Transverse colon (tissue), 4 donors: Measurements from ENCODE around the gene MMP25. TPM values are rescaled to one million over a fixed set of nuclear protein-coding genes. Genes with fewer than 3 reads are reported as not detected.

Source experiments
- DNase-seq: peaks from one replicate; pipeline ENCODE4 v3.0.0-alpha.2; 2019
- H3K27ac ChIP-seq, 4 donors: fragments of 200-600 bp; sonication (generic); 2 replicates each; pipeline ENCODE4 v1.5.1; 2016 to 2018; ENCODE audit warnings: inconsistent platforms in 4 of 4
- H3K27me3 ChIP-seq: fragments of 200-600 bp; sonication (generic); 2 replicates; pipeline ENCODE4 v1.5.1; 2017; ENCODE audit warnings: inconsistent platforms
- H3K36me3 ChIP-seq, 4 donors: fragments of 200-600 bp; sonication (generic); 2 replicates each; pipeline ENCODE4 v1.5.1; 2017 to 2019; ENCODE audit warnings: inconsistent platforms in 4 of 4
- H3K4me1 ChIP-seq, 4 donors: fragments of 200-600 bp; sonication (generic); 2 replicates each; pipeline ENCODE4 v1.5.1; 2017 to 2020; ENCODE audit warnings: inconsistent platforms in 4 of 4
- H3K4me3 ChIP-seq, 4 donors: fragments of 200-600 bp; sonication (generic); 1 replicate in 1 of 4; 2 replicates in 3 of 4; pipeline versions ENCODE4 v1.5.1 to v1.6.1; 2017 to 2019; ENCODE audit warnings: inconsistent platforms in 4 of 4
- H3K9me3 ChIP-seq, 2 donors: fragments of 200-600 bp; sonication (generic); 2 replicates each; pipeline ENCODE4 v1.5.1; 2017 to 2019; ENCODE audit warnings: inconsistent platforms in 2 of 2
- EP300 ChIP-seq: sonication (generic); formaldehyde crosslinking; IDR thresholded peaks from one replicate; pipeline ENCODE4 v1.6.1; 2017; ENCODE audit warnings: antibody characterized with exemption, low read depth
- POLR2A ChIP-seq: fragments of 450-650 bp; IDR thresholded peaks from one replicate; pipeline ENCODE4 v1.6.1; 2016; ENCODE audit warnings: antibody characterized with exemption, mild to moderate bottlenecking, moderate library complexity
- POLR2AphosphoS5 ChIP-seq, 3 donors: sonication (generic); formaldehyde crosslinking; IDR thresholded peaks; one replicate each; pipeline ENCODE4 v1.6.1; 2016; ENCODE audit warnings: antibody characterized with exemption in 3 of 3
- WGBS, 2 donors: methylation state at CpG; one replicate each; pipeline ENCODE4 v1.1.5; 2018; ENCODE audit warnings: low coverage in 1 of 2; 5-methylcytosine and 5-hydroxymethylcytosine counted together
- in situ Hi-C, 4 donors: fragments of 200-750 bp; cut with MboI; loops; one replicate each; pipeline versions ENCODE4 v1.15.0 to v1.15.1; 2017; ENCODE audit warnings: low sequenced_read_pairs in 3 of 4, low pct_ligation_motif_present in 1 of 4, low pct_unique_long_range_greater_than_20kb in 1 of 4
- intact Hi-C: fragments of 100-400 bp; cut with DNase I; formaldehyde crosslinking; loops from one replicate; pipeline ENCODE4 v1.15.1; 2023; ENCODE audit warnings: low total_unique reads
- total RNA-seq, 4 donors: library from RNA; depleted of rRNA; stranded (reverse); fragments of >200 nt; gene quantifications; one replicate each; pipeline ENCODE4 v1.1.0, GENCODE V29; 2016
- TF ChIP-seq, protein P1 (sequence below), 5 experiments: fragments of 200-600 bp in 3 of 5; fragments of 450-650 bp in 2 of 5; sonication (generic) in 3 of 5; IDR thresholded peaks; 1 replicate in 2 of 5; 2 replicates in 3 of 5; pipeline ENCODE4 v1.5.1; 2016 to 2017; ENCODE audit warnings: antibody characterized with exemption in 5 of 5, inconsistent platforms in 3 of 5, mild to moderate bottlenecking in 2 of 5, moderate library complexity in 1 of 5

Gene MMP25
- total RNA-seq, 4 donors from 2014 or later = 1.6 to 9.4 (median 1.8) TPM; not detected in 1

DNA sequence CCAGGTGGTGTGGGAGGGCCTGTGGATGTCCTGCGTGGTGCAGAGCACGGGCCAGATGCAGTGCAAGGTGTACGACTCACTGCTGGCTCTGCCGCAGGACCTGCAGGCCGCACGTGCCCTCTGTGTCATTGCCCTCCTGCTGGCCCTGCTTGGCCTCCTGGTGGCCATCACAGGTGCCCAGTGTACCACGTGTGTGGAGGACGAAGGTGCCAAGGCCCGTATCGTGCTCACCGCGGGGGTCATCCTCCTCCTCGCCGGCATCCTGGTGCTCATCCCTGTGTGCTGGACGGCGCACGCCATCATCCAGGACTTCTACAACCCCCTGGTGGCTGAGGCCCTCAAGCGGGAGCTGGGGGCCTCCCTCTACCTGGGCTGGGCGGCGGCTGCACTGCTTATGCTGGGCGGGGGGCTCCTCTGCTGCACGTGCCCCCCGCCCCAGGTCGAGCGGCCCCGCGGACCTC is 32.8 kb upstream of the MMP25 start:
- Histone ChIP-seq H3K4me1 (peaks cover 3 to 28% (median 5%) of the 10 kb centered on the region in 4 donors), H3K27ac (no peak overlapping the region), H3K4me3 (no peak overlapping the region), H3K27me3 (peaks cover 60% of the 10 kb centered on the region), H3K36me3 (no peaks in the 10 kb centered on the region), H3K9me3 (no peaks in the 10 kb centered on the region)
- intact Hi-C loops (no loop called here), in situ Hi-C loops (no loop called here)
- TF ChIP-seq POLR2AphosphoS5 (IDR thresholded peaks at IDR 0.05) (no peak), POLR2A (no peak), EP300 (no peak)
- TF ChIP-seq, protein P1, sequence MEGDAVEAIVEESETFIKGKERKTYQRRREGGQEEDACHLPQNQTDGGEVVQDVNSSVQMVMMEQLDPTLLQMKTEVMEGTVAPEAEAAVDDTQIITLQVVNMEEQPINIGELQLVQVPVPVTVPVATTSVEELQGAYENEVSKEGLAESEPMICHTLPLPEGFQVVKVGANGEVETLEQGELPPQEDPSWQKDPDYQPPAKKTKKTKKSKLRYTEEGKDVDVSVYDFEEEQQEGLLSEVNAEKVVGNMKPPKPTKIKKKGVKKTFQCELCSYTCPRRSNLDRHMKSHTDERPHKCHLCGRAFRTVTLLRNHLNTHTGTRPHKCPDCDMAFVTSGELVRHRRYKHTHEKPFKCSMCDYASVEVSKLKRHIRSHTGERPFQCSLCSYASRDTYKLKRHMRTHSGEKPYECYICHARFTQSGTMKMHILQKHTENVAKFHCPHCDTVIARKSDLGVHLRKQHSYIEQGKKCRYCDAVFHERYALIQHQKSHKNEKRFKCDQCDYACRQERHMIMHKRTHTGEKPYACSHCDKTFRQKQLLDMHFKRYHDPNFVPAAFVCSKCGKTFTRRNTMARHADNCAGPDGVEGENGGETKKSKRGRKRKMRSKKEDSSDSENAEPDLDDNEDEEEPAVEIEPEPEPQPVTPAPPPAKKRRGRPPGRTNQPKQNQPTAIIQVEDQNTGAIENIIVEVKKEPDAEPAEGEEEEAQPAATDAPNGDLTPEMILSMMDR (IDR thresholded peaks at IDR 0.05) = no peak
- DNase-seq = no peak
- 70% methylated on average over 4 of the region's 27 CpGs; no CpG with 5 or more reads in 1 of the 2 donors for WGBS, 2 donors

GRCh38 chr16:3013998-3014690 is 32.2 kb upstream of the MMP25 start:
- H3K4me3 ChIP-seq = no peak overlapping the region
- H3K27me3 ChIP-seq = peaks cover 60% of the 10 kb centered on the region
- no peaks in the 10 kb centered on the region for H3K9me3 ChIP-seq
- H3K36me3 ChIP-seq = no peaks in the 10 kb centered on the region
- in situ Hi-C loops = no loop called here
- no peak for DNase-seq
- no peak overlapping the region for H3K27ac ChIP-seq
- WGBS, 2 donors = 70% methylated on average over 12 of the region's 12 CpGs; no CpG with 5 or more reads in 1 of the 2 donors
- no peak for TF ChIP-seq POLR2AphosphoS5 (IDR thresholded peaks at IDR 0.05)
- TF ChIP-seq EP300 = no peak
- no peak for TF ChIP-seq POLR2A
- TF ChIP-seq, protein P1 (IDR thresholded peaks at IDR 0.05) = no peak
- H3K4me1 ChIP-seq = peaks cover 3 to 25% (median 4%) of the 10 kb centered on the region in 4 donors
- intact Hi-C loops = no loop called here

GRCh38 chr16:3014971-3015370 is 31.4 kb upstream of the MMP25 start:
- no peak for DNase-seq
- in situ Hi-C loops (no loop called here), intact Hi-C loops (no loop called here)
- H3K4me3 ChIP-seq = no peak overlapping the region
- TF ChIP-seq POLR2AphosphoS5 (IDR thresholded peaks at IDR 0.05) = no peak
- TF ChIP-seq EP300 = no peak
- TF ChIP-seq, protein P1 (IDR thresholded peaks at IDR 0.05) = no peak
- no peak for TF ChIP-seq POLR2A
- no peak overlapping the region for H3K27ac ChIP-seq
- peaks cover 53% of the 10 kb centered on the region for H3K27me3 ChIP-seq
- H3K9me3 ChIP-seq = no peaks in the 10 kb centered on the region
- peaks cover 3 to 25% (median 10%) of the 10 kb centered on the region in 4 donors for H3K4me1 ChIP-seq
- WGBS, 2 donors = 90% methylated on average over 6 of the region's 6 CpGs; no CpG with 5 or more reads in 1 of the 2 donors
- no peaks in the 10 kb centered on the region for H3K36me3 ChIP-seq

- no peak overlapping the region for H3K27ac ChIP-seq
- DNase-seq = no peak
- WGBS, 2 donors = 81 to 100% methylated on average over 3 to 12 of the region's 13 CpGs
- H3K4me1 ChIP-seq = peaks cover 3 to 28% (median 13%) of the 10 kb centered on the region in 4 donors
- in situ Hi-C loops (no loop called here), intact Hi-C loops (no loop called here)
- no peak for TF ChIP-seq POLR2AphosphoS5 (IDR thresholded peaks at IDR 0.05)
- no peak for TF ChIP-seq EP300
- no peak for TF ChIP-seq POLR2A
- TF ChIP-seq, protein P1 (IDR thresholded peaks at IDR 0.05) = no peak
- H3K4me3 ChIP-seq = no peak overlapping the region
- H3K9me3 ChIP-seq = no peaks in the 10 kb centered on the region
- H3K27me3 ChIP-seq = peaks cover 47% of the 10 kb centered on the region
- H3K36me3 ChIP-seq = no peaks in the 10 kb centered on the region
Observed at GRCh38 chr16:3015865-3016521, 30.4 kb upstream of the MMP25 start.
